GM21390 (cell line): ENCODE results near the gene RSPRY1.

ENCODE experiments used
- ATAC-seq: cut with Tn5 transposase; IDR thresholded peaks from one replicate; pipeline ENCODE4 v1.9.1; 2021; ENCODE audit not compliant: unreplicated experiment

RSPRY1 gene

DNA sequence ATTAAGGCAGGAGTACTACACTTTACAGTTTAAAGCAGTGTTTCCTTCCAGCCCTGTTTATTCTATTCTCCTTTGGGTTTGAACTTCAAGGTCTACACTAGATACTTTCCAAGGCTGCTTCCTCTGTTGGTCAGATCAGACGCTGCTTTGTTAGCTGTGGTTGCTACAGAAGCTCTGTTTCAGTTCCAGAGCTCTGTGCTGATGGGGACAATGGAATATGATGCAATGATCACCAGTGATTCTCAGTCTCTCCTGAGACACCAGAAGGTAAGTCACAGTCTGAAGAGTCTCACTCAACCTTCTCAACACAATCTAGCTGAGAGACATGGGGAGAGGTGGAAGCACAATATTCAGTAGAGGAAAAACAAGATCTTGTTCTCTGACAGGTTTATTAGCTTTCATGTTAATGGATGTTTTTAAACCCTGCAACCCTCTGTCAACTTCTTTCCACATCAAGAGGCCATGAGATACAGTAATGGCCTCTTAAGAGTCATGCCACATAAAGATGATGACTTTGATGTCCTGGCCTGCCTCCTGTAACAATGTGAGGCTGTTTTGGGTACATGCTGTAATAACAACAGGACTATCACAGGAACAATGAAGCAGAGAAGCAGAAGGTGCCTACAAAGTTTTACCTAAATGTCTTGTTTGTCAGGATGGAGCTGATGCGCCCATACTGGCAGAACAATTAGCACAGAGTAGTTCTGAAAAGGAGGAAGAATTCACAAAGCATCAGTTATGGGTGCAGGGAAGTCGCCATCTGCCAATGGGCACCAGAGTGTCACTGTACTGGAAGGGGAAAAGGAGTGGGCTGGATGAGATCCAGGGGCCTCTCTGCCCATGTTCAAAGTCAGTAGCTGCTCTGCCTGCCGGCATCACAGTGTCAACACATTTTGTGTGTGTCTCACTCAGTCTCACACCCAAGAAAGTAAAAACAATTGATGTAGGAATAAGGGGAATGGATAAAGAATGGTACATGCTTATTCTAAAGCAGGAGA, 33.7 kb upstream of the RSPRY1 start:
- ATAC-seq = no peak

GRCh38 chr16:57153841-57154240, 32.3 kb upstream of the RSPRY1 start:
- ATAC-seq = no peak

DNA sequence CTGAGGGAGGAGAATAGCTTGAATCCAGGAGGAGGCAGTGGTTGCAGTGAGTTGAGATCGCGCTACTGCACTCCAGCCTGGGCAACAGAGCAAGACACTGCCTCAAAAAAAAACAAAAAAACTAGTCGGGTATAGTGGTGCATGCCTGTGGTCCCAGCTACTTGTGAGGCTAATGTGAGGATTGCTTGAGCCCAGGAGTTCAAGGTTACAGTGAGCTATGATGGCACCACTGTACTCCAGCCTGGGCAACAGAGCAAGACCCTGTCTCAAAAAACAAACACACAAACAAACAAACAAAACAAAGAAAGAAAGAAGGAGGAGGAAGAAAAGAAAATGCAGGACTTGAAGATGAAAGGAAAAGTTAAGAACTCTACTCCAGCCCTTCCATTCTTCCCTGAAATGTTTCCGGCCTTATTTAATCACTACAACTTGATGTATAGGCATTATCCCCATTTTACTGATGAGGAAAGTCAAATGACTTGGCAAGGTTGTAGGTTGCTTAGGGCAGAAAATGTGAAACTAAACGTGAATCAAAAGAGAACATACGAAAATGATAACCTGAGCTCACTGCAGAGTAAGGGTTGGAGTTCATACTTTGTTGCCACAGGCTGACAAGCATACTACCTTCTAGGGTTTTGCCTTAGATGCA, 30.3 kb upstream of the RSPRY1 start:
- no peak for ATAC-seq

DNA sequence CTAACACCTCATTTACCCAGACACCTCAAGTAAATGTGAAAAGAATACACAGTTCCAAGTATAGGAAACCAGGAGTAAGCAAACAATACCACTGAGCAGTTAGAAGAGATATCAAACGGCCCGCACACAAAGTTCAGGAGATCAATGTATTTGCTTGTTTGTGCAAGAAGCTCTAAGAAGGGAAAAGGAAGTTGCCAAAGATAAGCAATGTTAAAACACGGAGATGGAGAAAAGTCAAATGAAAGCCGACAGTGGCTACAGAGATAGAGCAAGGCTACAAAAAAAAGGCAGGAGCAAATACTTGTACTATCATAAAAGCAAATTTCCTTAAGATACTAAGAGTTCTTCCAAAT, 29.8 kb upstream of the RSPRY1 start:
- ATAC-seq = no peak

GRCh38 chr16:57157533-57157932, 28.6 kb upstream of the RSPRY1 start:
- ATAC-seq = no peak

DNA sequence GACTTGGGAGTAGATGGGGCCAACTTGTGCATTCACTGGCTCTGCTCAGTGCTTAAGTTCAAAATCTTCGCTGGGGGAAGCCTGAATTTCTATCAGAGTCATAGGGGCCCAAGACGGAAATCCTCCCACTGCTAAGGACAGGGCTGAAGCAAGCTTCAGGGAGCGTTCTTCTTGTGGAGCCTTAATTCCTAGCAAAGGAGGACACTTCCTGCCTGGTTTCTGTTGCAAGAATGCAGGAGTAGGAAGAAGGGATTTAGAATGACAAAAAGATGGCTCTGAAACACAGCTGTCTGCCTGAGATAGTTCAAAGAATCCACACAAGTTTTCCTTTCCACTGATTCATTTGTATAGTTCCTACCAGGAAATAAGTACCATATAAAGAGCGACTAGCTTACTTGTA, 26.7 kb upstream of the RSPRY1 start:
- no peak for ATAC-seq

- ATAC-seq = no peak
These were observed 22.3 kb upstream of the RSPRY1 start for GRCh38 chr16:57163842-57164241.

DNA sequence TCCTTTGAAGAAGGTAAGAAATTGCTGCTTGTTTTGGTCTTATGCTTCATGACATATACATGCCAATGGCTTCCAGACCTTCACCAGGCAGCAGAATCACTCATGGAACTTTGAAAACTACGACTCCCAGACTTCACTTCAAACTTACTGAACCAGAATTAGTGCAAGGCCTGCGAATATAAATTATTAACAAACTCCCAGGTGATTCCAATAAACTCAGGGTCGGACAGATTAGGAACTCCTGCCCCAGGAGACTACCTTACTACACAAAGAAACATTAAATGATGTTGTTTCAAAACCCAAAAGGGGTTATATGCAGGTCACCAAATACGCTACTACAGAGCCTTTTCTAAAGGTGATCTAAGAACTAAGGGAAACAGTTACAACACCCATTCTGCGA, 20.6 kb upstream of the RSPRY1 start:
- no peak for ATAC-seq

DNA sequence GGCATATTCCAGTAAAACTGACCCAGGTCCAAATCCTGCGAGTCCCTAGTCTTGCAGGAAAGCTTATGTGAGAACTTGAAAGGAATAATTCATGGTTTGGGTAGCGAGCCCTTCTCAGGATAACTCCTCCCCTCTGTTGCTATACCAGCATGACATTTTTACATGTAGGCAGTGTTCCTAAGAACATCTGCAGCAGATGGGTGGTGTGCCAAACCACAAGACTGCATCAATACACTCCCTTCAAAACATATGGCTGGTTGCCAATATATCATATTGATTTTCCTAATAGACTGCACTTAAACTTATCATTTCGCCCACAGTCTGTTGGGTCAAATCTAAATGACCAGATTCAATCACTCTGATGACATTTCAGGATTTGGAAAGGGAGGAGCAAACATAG, 20.2 kb upstream of the RSPRY1 start:
- no peak for ATAC-seq

DNA sequence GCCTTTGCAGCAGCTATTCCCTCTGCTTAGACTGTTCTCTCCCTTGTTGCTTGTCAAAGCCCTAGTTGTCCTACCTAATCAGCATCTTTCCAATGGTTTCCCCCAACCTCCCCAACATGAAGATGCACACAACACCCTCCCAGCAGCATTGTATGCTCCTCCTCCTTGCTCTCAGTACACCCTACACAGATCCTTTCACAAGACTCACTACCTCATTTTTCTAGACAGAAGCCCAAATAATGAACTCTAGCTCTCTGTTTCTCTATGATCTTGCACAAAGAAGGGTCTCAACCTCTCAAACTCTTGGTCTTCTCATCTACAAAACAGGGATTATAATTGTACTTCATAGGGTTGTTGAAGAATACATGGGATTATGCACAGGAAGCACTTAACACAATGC, 19.7 kb upstream of the RSPRY1 start:
- ATAC-seq = no peak

- ATAC-seq = no peak
These were observed 19.2 kb upstream of the RSPRY1 start for GRCh38 chr16:57166951-57167350.

DNA sequence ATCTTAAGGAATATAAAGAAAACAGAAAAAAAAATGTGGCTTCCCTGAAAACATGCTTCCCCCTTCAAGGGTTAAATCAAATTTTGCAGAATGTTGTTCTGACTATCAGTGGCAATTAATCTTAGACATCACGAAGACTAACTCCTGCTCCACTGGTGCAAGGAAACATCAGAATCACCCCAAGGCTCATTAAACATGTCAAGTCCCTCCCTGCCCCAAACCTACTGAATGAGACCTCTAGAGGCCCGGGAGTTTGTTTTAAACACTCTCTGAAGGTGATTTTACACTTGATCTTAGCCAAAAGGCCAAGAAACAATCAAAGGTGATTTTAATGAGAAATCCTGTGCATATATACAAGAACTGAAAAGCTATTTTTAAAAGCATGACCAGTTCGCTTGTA, 18.6 kb upstream of the RSPRY1 start:
- ATAC-seq = no peak

GRCh38 chr16:57167953-57168352, 18.2 kb upstream of the RSPRY1 start:
- no peak for ATAC-seq

GRCh38 chr16:57169327-57169726, 16.8 kb upstream of the RSPRY1 start:
- no peak for ATAC-seq

GRCh38 chr16:57172721-57173290, 13.3 kb upstream of the RSPRY1 start:
- no peak for ATAC-seq

GRCh38 chr16:57175896-57176295, 10.2 kb upstream of the RSPRY1 start:
- ATAC-seq = no peak

GRCh38 chr16:57178196-57178595, 7.9 kb upstream of the RSPRY1 start:
- ATAC-seq = no peak

- no peak for ATAC-seq
These were observed 7.3 kb upstream of the RSPRY1 start for GRCh38 chr16:57178793-57179212.

DNA sequence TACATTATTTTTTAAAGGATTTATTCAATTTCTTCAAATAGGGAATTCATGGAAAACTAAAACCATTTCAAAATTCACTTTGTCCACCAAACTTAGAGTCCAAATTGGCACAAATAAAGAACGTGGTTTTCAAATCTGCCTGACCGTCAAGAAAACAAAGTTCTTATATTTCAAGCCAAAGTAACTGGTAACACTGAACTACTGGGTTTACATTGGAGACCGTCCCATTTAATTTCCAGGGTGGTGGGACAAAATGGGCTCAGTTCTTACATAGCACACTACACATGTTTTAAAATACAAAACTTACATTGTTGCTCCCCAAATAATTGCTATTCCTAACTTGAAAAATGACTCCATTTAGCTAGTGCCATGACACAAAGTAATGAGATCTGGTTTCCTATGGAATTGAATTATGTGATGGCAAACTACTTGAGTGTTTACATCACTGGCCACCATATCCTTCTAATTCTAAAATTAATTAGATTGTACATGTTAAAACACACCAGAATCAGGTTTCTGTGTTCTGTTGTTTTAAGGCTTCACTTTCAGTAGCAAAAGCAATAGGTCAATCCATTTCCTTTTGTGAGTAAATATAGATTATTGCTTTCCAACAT, 6.8 kb upstream of the RSPRY1 start:
- ATAC-seq = no peak

GRCh38 chr16:57184113-57184512, 2.0 kb upstream of the RSPRY1 start:
- no peak for ATAC-seq

- no peak for ATAC-seq
These were observed 1.2 kb upstream of the RSPRY1 start for GRCh38 chr16:57184887-57185445.
